ENCODE data around the gene TRPV5.

The TRPV5 gene

GRCh38 chr7:142884286-142884640 lies 49.3 kb downstream of the TRPV5 start:
- ATAC-seq = no peak

- ATAC-seq = no peak
Measured at GRCh38 chr7:142883571-142884285, 49.8 kb downstream of the TRPV5 start.

DNA sequence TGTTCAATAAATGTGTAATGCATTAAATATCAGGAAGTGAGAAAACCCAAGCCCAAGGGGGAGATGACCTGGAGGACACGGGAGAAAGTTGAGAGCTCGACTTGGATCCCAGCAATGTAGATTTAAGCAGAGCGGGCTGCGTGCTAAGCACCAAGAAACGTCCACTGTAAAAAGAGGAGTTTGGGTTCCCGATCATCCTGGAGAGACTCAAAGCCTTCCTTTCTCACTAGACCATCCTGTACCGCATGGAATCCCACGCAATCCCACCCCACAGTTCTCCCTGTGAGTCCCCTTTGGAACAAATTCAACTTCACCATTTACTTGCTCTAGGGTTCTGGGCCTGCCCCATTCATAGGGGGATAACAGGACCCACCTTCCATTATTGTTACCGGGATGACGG lies 50.4 kb downstream of the TRPV5 start:
- no peak for ATAC-seq

- no peak for ATAC-seq
Measured at GRCh38 chr7:142882338-142882678, 51.2 kb downstream of the TRPV5 start.

DNA sequence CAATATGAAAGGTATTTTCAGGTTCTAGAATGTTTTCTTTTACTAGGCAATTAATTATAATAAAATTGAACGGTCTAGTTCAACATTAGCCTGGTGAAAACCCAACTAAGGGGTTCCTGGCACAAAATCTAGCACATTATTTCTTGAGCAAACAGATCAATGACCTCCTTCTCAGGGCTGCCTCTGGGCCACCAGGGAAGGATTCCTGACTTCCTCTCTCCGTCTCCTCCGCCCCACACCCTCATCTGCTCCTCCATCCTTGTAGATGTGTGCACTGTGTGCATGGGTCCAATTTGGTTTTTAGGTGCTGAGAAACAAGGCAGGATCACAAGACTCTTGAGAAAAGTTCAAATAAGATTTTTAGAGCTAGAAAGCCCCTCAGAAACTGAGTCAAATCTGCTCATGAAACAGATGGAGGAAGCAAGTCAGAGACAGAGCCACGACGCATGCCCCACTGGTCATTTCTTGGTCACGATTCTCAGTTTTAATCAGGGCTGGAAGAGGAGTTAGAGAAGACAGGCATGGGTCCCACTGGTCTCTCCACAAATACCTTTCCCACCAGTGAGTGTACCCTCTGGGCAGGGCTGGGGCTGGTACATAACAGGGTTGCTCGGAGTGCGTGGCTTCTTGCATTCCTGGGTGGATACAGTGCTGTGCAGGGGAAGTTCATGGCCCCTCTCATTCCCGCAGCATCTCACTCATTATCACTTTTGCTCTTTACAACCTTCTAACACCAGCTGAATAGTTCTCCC lies 51.8 kb downstream of the TRPV5 start:
- no peak for ATAC-seq

- no peak for ATAC-seq
Measured at GRCh38 chr7:142880876-142881505, 52.6 kb downstream of the TRPV5 start.

DNA sequence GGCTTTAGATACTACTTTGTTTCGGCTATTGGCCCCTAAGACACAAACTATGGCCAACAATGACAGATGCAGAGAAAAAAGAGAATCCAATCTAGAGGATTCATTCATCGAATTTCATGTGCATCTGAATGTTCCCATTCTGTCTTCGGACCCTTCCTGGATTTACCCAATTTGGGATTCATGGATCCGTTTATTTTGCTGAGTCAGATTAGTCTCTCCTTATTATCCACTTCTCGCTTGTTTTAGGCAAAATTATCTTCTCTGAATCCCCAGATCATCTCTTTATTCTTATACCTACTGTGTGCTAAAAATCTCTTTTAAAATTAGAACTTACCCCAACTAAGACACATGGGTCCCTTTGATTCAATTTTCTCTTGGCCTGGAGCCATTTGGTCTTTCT lies 54.5 kb downstream of the TRPV5 start:
- no peak for ATAC-seq

DNA sequence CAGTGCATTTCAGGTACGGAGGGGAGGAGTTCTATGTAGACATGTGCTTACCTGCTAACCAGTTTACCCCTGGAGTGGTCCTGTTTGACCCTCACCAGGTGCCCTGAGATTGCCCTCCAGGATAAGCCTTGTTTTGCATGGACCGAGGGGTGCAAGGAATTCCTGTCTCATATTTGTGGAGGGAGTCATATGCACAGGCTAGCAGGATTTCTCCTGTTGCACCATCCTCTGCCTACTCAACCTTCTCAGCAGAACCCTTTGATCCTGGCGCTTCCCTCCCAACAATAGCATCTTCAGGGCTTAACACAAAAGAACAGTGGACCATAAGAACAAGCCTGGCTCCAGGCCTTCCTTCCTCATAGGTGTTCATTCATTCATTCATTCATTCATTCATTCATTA lies 55.2 kb downstream of the TRPV5 start:
- no peak for ATAC-seq

- no peak for ATAC-seq
Measured at GRCh38 chr7:142876991-142877910, 56.3 kb downstream of the TRPV5 start.

DNA sequence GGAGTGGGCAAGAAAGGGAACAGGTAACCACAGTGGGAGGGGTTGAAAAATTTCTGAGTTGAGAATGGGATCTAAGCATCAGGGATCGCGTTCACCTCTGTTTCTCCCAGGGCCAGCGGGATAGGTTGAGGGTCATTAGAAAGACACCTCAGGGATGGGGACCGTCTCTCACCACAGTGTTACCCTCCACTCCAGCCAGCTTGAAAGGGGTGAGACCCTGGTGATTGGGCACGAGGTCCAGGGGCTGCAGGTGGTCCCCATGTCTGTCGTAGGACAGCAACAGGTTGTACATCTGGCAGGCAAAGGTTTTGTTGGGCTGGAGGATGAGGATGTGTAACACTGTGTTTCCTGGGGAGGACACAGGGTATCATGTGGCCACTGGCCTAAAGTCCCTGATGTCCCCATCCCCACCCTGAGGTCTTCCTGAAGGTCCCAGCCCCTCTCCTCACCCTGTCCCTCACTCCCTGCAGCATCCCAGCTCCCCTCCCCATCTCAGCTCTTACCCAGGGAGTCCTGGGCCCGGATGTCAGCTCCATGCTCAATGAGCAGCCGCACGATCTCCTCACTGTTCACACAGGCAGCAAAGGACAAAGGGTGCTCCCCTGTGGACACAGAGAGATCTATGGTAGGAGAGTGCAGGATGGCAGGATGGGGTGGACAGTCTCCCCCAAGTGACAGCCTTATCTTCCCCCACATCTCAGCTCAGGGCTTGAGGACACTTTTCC lies 57.1 kb downstream of the TRPV5 start:
- no peak for ATAC-seq

GRCh38 chr7:142875456-142875855 lies 58.1 kb downstream of the TRPV5 start:
- no peak for ATAC-seq

DNA sequence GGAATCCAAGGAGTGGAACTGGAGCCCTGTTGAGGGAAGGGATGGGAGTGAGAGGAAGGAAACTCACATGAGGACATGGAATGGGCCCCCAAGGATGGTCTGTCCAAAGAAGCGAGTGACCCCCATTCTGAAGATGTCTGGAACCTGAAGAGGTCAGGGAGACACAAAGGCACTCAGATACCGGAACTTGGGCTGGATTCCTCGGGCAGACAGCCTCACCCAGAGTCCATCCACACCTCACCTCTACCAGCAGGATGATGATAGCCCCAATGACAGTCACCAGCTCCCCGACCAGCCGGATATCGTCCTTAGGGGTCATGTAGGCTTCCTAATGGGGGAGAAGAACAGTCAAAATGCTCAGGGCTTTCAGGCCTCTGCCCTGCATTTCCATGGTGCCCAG lies 58.7 kb downstream of the TRPV5 start:
- no peak for ATAC-seq

DNA sequence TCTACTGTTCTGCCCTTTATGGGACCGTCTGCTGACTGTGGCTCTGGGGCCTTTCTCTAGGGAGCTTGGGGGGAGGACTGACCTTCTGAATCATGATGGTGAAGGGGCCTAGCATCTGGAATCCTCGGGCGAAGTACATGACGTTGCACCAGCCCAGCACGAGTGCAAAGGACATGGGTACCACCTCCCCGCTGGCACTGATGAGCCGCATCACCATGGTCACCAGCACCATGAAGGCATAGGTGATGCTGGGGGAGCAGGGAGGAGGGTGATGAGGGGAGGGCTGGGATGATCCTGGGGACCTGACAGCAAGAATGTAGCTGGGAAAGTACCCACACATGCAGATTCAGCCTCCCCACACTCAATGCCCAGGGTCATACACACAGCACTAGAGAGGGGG lies 59.1 kb downstream of the TRPV5 start:
- ATAC-seq = no peak

DNA sequence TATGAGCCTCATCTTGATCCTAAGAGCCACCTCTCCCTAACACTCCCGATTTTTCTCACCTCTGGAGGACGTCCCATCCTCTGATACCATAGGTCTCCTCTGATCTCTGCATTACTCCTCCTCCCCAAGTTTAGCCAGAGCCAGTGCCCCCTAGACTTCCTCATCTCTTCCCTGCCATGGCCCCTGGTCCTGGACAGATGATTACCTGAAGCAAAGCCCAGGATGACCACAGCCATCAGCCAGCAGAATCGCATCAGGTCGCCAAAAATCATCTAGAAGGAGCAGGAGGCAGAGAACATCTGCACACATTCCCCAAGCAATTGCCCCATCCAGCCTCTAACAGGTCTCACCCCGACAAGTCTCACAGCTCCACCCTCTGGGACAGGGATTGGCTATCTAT lies 59.7 kb downstream of the TRPV5 start:
- ATAC-seq = no peak

GRCh38 chr7:142873281-142873784 lies 60.2 kb downstream of the TRPV5 start:
- ATAC-seq = no peak

- ATAC-seq = no peak
Measured at GRCh38 chr7:142872106-142872675, 61.4 kb downstream of the TRPV5 start.

GRCh38 chr7:142871260-142872105 lies 62.1 kb downstream of the TRPV5 start:
- no peak for ATAC-seq

DNA sequence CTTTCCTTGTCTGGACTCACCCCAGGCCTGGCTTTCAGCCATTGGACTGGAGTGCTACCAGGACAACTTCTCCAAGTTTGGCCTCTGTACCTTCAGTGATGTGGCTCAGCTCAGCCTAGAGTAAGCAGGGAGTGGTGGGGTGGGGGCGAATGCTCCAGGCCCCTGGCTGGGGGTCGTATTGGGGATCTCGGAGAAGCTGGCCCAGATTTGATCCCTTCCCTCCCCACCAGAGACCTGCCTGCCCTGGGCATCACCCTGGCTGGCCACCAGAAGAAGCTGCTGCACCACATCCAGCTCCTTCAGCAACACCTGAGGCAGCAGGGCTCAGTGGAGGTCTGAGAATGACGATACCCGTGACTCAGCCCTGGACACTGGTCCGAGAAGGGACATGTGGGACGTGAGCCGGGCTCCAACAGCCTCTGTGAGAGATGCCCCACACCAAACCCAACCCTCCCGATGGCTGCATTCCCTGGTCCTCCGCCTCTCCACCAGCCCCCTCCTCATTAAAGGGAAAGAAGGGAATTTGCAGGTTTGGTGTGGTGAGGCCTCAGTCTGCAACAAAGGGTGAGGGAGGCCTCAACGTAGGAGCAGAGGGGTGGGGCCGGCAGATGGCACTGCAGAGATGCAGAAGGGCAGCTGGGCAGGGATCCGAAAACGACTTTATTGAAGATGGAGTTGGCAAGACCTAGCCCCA lies 62.8 kb downstream of the TRPV5 start:
- no peak for ATAC-seq

- no peak for ATAC-seq
Measured at GRCh38 chr7:142870147-142870559, 63.4 kb downstream of the TRPV5 start.

- no peak for ATAC-seq
Measured at GRCh38 chr7:142869434-142869833, 64.1 kb downstream of the TRPV5 start.

Data from activated CD4-positive, CD25-positive, alpha-beta regulatory T cell treated with anti-CD3 and anti-CD28 coated beads, Interleukin-2, amount 50 U/mL, for 24 hours (primary cell).